ENCODE measurements around the gene TENM4.

TENM4 gene

DNA sequence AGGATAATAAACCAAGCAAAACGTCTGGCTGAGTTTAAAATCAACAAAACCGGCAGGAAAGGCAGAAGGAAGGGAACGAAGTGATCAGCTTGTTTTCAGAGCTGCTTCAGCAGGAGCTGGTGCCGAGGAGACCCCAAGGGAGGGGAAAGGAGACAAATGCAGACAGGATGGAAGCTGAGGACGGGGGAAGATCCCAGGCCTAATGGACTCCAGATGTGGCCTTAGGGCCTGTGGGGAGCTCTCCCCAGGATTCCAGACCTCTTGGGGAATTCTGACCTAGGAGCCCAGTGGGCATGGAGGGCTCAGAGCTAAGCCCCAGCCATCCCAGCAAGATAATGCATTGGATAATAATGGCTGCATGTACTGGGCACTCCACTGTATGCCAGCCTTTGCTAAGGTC is 654.7 kb downstream of the TENM4 start:
- H3K4me1 ChIP-seq (ENCODE audit: control insufficient read depth in 1 of 2, insufficient read depth in 2 of 2, low read length in 2 of 2) = no peaks in the 10 kb centered on the region
- no peak overlapping the region for H3K4me3 ChIP-seq (ENCODE audit: low read depth in 1 of 2, low read length in 2 of 2)
- no peak overlapping the region for H3K27ac ChIP-seq (ENCODE audit: low read depth, low read length)
- H3K36me3 ChIP-seq (ENCODE audit: control insufficient read depth in 1 of 2, insufficient read depth in 2 of 2, low read length in 2 of 2) = no peaks in the 10 kb centered on the region
- H3K27me3 ChIP-seq (ENCODE audit: control insufficient read depth in 1 of 2, insufficient read depth in 2 of 2, low read length in 2 of 2) = no peaks in the 10 kb centered on the region
- no peaks in the 10 kb centered on the region for H3K9me3 ChIP-seq (ENCODE audit: control insufficient read depth in 1 of 2, low read length in 2 of 2)
- no peak overlapping the region for H3K9ac ChIP-seq (ENCODE audit: low read depth in 1 of 2, low read length in 2 of 2)

DNA sequence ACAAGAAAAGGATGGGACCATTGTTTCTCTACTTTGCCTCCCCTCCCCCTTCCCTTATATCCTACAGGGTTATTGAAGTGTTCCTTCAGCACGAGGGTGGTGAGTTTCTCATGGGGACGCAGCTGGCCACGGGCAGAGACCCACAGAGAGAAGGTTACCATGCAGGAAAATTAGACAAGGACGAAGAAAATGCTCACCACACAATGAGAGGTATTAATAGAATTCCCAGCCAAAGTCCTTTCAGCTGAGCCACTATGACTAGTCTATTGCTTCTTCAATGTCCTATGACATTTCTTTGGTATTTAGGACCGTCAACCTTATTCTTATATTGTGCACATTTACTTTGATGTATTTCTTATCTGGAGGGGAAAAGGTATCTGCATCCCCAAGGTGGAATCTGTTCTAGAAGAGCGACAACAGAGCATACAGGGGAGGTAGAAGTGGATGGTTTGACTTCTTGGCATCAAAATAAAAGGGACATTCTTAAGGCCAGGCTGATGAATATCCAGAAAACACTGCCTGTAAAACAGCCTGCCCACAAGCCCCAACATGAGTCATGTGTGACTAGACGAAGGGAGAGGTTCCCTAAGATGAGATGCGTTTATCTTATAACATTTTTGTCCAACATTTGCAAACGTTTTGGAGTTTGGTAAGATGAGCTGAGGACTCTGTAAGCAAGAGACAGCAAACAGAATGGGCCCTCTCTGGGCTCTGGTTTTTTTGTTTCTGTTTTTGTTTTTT is 656.3 kb downstream of the TENM4 start:
- no peaks in the 10 kb centered on the region for H3K27me3 ChIP-seq (ENCODE audit: control insufficient read depth in 1 of 2, insufficient read depth in 2 of 2, low read length in 2 of 2)
- no peaks in the 10 kb centered on the region for H3K4me1 ChIP-seq (ENCODE audit: control insufficient read depth in 1 of 2, insufficient read depth in 2 of 2, low read length in 2 of 2)
- H3K36me3 ChIP-seq (ENCODE audit: control insufficient read depth in 1 of 2, insufficient read depth in 2 of 2, low read length in 2 of 2) = no peaks in the 10 kb centered on the region
- H3K9me3 ChIP-seq (ENCODE audit: control insufficient read depth in 1 of 2, low read length in 2 of 2) = no peaks in the 10 kb centered on the region
- no peak overlapping the region for H3K4me3 ChIP-seq (ENCODE audit: low read depth in 1 of 2, low read length in 2 of 2)
- H3K9ac ChIP-seq (ENCODE audit: low read depth in 1 of 2, low read length in 2 of 2) = no peak overlapping the region
- no peak overlapping the region for H3K27ac ChIP-seq (ENCODE audit: low read depth, low read length)

DNA sequence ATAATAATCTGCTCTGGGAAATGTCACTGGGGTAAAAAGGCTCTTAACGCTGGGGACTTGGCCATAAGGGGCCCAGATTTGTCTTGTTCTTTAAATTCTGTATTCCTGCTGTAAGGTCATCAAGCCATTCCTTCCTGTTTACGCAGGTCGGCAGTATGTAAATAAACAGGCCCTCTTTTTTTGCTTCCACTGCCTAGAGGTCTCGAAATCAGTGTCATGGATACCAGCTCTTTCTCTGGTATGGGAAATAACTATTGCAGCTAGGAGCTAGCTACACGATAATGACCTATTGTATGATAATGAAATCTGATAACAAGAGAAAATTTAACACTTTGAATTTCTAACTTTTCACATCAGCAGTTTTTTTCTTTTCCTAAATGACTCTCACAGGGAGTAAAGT is 657.0 kb downstream of the TENM4 start:
- H3K4me1 ChIP-seq (ENCODE audit: control insufficient read depth in 1 of 2, insufficient read depth in 2 of 2, low read length in 2 of 2) = no peaks in the 10 kb centered on the region
- no peak overlapping the region for H3K4me3 ChIP-seq (ENCODE audit: low read depth in 1 of 2, low read length in 2 of 2)
- H3K27me3 ChIP-seq (ENCODE audit: control insufficient read depth in 1 of 2, insufficient read depth in 2 of 2, low read length in 2 of 2) = no peaks in the 10 kb centered on the region
- no peak overlapping the region for H3K27ac ChIP-seq (ENCODE audit: low read depth, low read length)
- H3K9ac ChIP-seq (ENCODE audit: low read depth in 1 of 2, low read length in 2 of 2) = no peak overlapping the region
- H3K36me3 ChIP-seq (ENCODE audit: control insufficient read depth in 1 of 2, insufficient read depth in 2 of 2, low read length in 2 of 2) = no peaks in the 10 kb centered on the region
- H3K9me3 ChIP-seq (ENCODE audit: control insufficient read depth in 1 of 2, low read length in 2 of 2) = no peaks in the 10 kb centered on the region

DNA sequence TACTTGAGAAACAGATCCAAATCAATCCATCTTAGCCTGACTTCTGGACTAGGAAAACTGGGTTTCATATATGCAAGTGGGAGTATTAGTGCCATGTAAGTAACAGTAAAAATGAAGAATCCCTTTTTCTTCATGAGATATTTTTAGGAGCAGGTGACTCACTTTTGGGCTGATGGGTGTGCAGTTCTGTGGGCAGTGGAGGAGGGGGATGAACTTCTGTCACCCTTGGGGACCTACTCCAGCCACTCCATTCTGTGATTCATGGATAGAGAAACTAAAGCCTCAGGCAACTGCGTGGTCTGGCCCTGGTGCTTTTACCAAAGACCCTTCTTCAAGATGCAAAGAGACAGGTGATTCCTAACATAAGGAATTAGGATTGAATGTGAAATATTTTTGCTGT is 657.5 kb downstream of the TENM4 start:
- H3K4me1 ChIP-seq (ENCODE audit: control insufficient read depth in 1 of 2, insufficient read depth in 2 of 2, low read length in 2 of 2) = no peaks in the 10 kb centered on the region
- H3K9ac ChIP-seq (ENCODE audit: low read depth in 1 of 2, low read length in 2 of 2) = no peak overlapping the region
- no peak overlapping the region for H3K27ac ChIP-seq (ENCODE audit: low read depth, low read length)
- no peaks in the 10 kb centered on the region for H3K9me3 ChIP-seq (ENCODE audit: control insufficient read depth in 1 of 2, low read length in 2 of 2)
- no peaks in the 10 kb centered on the region for H3K27me3 ChIP-seq (ENCODE audit: control insufficient read depth in 1 of 2, insufficient read depth in 2 of 2, low read length in 2 of 2)
- no peak overlapping the region for H3K4me3 ChIP-seq (ENCODE audit: low read depth in 1 of 2, low read length in 2 of 2)
- H3K36me3 ChIP-seq (ENCODE audit: control insufficient read depth in 1 of 2, insufficient read depth in 2 of 2, low read length in 2 of 2) = no peaks in the 10 kb centered on the region

DNA sequence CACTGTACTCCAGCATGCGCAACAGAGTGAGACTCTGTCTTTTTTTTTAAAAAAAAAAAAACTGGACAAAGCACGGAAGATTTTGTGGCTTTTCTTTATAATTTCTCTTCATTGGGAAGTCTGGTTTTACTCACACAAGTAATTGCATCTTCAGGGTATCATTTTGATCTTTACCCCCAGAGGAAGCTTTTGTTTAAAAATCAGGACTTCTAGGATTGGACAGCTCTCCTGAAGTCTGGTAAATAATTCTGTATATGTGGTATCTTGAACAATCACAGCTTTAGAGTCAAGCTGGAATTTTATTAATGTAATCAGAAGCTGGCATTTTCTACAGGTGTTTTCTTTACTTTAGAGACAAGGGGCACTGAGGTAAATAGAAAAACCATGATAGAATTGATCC is 658.1 kb downstream of the TENM4 start:
- Histone ChIP-seq H3K27me3 (ENCODE audit: control insufficient read depth in 1 of 2, insufficient read depth in 2 of 2, low read length in 2 of 2) (no peaks in the 10 kb centered on the region), H3K4me1 (ENCODE audit: control insufficient read depth in 1 of 2, insufficient read depth in 2 of 2, low read length in 2 of 2) (no peaks in the 10 kb centered on the region), H3K36me3 (ENCODE audit: control insufficient read depth in 1 of 2, insufficient read depth in 2 of 2, low read length in 2 of 2) (no peaks in the 10 kb centered on the region), H3K9me3 (ENCODE audit: control insufficient read depth in 1 of 2, low read length in 2 of 2) (no peaks in the 10 kb centered on the region), H3K4me3 (ENCODE audit: low read depth in 1 of 2, low read length in 2 of 2) (no peak overlapping the region), H3K27ac (ENCODE audit: low read depth, low read length) (no peak overlapping the region), H3K9ac (ENCODE audit: low read depth in 1 of 2, low read length in 2 of 2) (no peak overlapping the region)

DNA sequence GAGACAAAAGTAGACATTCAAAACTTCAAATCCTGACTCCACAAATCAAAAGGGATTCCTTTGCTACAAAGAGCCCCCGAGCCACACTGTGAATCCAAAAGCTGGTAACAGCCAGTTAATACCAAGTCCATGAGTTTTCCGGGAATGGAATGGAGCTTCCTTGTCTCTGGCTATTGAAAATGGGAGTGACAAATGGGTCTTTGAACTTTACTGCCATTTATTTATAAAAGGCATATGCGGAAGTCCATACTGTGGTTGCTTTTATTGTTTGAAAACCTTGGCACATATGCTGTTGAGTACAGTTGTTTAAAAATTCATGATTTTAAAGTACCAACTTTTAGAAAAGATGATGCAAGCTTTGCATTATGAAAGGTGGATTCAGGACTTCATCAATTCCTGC is 659.9 kb downstream of the TENM4 start:
- Histone ChIP-seq H3K4me1 (ENCODE audit: control insufficient read depth in 1 of 2, insufficient read depth in 2 of 2, low read length in 2 of 2) (no peaks in the 10 kb centered on the region), H3K9me3 (ENCODE audit: control insufficient read depth in 1 of 2, low read length in 2 of 2) (no peaks in the 10 kb centered on the region), H3K36me3 (ENCODE audit: control insufficient read depth in 1 of 2, insufficient read depth in 2 of 2, low read length in 2 of 2) (no peaks in the 10 kb centered on the region), H3K4me3 (ENCODE audit: low read depth in 1 of 2, low read length in 2 of 2) (no peak overlapping the region), H3K27me3 (ENCODE audit: control insufficient read depth in 1 of 2, insufficient read depth in 2 of 2, low read length in 2 of 2) (no peaks in the 10 kb centered on the region), H3K9ac (ENCODE audit: low read depth in 1 of 2, low read length in 2 of 2) (no peak overlapping the region), H3K27ac (ENCODE audit: low read depth, low read length) (no peak overlapping the region)

DNA sequence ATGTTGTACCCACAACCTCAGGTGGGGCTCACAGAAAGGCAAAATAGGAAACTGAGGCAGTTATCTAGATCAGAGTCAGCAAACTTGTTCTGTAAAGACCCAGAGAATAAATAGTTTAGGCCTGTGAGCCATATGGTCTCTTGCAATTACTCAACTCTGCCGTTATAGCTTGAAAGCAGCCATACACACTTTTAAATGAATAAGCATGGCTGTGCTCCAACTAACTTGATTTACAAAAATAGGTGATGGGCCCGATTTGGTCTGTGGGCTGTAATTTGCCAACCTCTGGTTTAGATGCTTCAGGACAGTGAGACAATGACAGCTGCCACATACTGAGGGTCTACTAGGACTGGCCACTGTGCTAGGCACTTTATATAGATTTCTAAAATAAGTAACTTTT is 667.3 kb downstream of the TENM4 start:
- Histone ChIP-seq H3K4me1 (ENCODE audit: control insufficient read depth in 1 of 2, insufficient read depth in 2 of 2, low read length in 2 of 2) (no peaks in the 10 kb centered on the region), H3K27me3 (ENCODE audit: control insufficient read depth in 1 of 2, insufficient read depth in 2 of 2, low read length in 2 of 2) (no peaks in the 10 kb centered on the region), H3K9ac (ENCODE audit: low read depth in 1 of 2, low read length in 2 of 2) (no peak overlapping the region), H3K4me3 (ENCODE audit: low read depth in 1 of 2, low read length in 2 of 2) (no peak overlapping the region), H3K36me3 (ENCODE audit: control insufficient read depth in 1 of 2, insufficient read depth in 2 of 2, low read length in 2 of 2) (no peaks in the 10 kb centered on the region), H3K27ac (ENCODE audit: low read depth, low read length) (no peak overlapping the region), H3K9me3 (ENCODE audit: control insufficient read depth in 1 of 2, low read length in 2 of 2) (no peaks in the 10 kb centered on the region)

DNA sequence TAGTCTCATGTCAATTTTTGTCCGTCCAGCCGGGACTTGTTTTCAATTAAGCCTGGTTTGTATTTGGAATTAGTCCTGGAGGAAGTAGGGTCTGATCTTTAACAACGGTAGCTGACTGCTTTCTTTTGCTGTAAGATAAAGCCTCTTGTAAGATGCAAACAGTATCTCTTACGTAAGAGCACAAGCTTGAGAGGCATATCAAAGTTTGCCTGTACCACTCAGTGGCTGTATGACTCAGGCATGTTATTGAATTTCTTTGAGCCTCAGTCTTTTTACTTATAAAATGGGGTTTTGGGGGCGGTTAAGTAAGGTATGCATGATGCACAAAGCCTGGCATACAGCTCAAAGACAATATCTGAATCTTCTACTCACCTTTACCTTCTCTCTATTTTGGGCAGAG is 667.8 kb downstream of the TENM4 start:
- Histone ChIP-seq H3K4me1 (ENCODE audit: control insufficient read depth in 1 of 2, insufficient read depth in 2 of 2, low read length in 2 of 2) (no peaks in the 10 kb centered on the region), H3K27ac (ENCODE audit: low read depth, low read length) (no peak overlapping the region), H3K27me3 (ENCODE audit: control insufficient read depth in 1 of 2, insufficient read depth in 2 of 2, low read length in 2 of 2) (no peaks in the 10 kb centered on the region), H3K9me3 (ENCODE audit: control insufficient read depth in 1 of 2, low read length in 2 of 2) (no peaks in the 10 kb centered on the region), H3K36me3 (ENCODE audit: control insufficient read depth in 1 of 2, insufficient read depth in 2 of 2, low read length in 2 of 2) (no peaks in the 10 kb centered on the region), H3K4me3 (ENCODE audit: low read depth in 1 of 2, low read length in 2 of 2) (no peak overlapping the region), H3K9ac (ENCODE audit: low read depth in 1 of 2, low read length in 2 of 2) (no peak overlapping the region)

DNA sequence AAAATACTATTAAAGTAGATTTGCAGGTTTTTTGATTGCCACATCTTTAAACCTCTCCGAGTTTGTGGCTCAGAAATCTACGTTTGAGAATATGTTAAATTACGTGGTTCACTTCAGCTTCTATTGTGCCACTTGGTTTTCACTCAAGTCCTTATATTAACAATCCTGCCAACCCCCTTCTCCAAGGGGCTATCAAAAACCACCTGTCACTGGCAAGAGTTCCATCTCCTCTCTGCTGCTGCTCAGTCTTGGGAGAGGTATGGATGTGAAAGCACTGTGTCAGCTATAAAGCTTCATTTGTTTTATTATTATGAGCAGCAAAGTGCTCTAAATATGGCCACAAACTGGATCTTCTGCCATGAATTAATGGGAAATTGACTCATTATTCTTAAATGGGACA is 668.6 kb downstream of the TENM4 start:
- H3K9ac ChIP-seq (ENCODE audit: low read depth in 1 of 2, low read length in 2 of 2) = no peak overlapping the region

DNA sequence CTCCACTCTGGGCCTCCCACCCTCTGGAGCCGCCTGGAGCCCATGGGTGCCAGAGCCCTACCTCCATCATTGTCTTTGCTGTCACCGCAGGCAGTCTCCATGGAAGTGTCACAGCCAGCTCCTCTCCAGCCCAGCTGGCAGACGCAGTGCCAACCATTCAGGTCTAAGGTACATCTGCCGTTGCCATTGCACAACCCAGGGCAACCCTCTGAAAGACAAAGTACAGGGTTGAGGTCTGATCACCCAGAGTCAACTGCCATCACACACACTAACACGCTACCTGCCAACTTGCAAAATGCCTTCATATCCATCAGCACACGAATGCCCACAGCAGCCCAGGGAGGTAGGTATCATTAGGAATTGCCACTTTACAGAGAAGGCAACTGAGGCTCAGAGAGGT is 669.9 kb downstream of the TENM4 start:
- Histone ChIP-seq H3K9ac (ENCODE audit: low read depth in 1 of 2, low read length in 2 of 2) (no peak overlapping the region), H3K9me3 (ENCODE audit: control insufficient read depth in 1 of 2, low read length in 2 of 2) (no peaks in the 10 kb centered on the region), H3K4me1 (ENCODE audit: control insufficient read depth in 1 of 2, insufficient read depth in 2 of 2, low read length in 2 of 2) (no peaks in the 10 kb centered on the region), H3K36me3 (ENCODE audit: control insufficient read depth in 1 of 2, insufficient read depth in 2 of 2, low read length in 2 of 2) (no peaks in the 10 kb centered on the region), H3K27me3 (ENCODE audit: control insufficient read depth in 1 of 2, insufficient read depth in 2 of 2, low read length in 2 of 2) (no peaks in the 10 kb centered on the region), H3K4me3 (ENCODE audit: low read depth in 1 of 2, low read length in 2 of 2) (no peak overlapping the region), H3K27ac (ENCODE audit: low read depth, low read length) (no peak overlapping the region)

More for the DNA sequence above, 668.6 kb downstream of the TENM4 start:
- Histone ChIP-seq H3K4me1 (ENCODE audit: control insufficient read depth in 1 of 2, insufficient read depth in 2 of 2, low read length in 2 of 2) (no peaks in the 10 kb centered on the region), H3K9me3 (ENCODE audit: control insufficient read depth in 1 of 2, low read length in 2 of 2) (no peaks in the 10 kb centered on the region), H3K27me3 (ENCODE audit: control insufficient read depth in 1 of 2, insufficient read depth in 2 of 2, low read length in 2 of 2) (no peaks in the 10 kb centered on the region), H3K36me3 (ENCODE audit: control insufficient read depth in 1 of 2, insufficient read depth in 2 of 2, low read length in 2 of 2) (no peaks in the 10 kb centered on the region), H3K4me3 (ENCODE audit: low read depth in 1 of 2, low read length in 2 of 2) (no peak overlapping the region), H3K27ac (ENCODE audit: low read depth, low read length) (no peak overlapping the region)

DNA sequence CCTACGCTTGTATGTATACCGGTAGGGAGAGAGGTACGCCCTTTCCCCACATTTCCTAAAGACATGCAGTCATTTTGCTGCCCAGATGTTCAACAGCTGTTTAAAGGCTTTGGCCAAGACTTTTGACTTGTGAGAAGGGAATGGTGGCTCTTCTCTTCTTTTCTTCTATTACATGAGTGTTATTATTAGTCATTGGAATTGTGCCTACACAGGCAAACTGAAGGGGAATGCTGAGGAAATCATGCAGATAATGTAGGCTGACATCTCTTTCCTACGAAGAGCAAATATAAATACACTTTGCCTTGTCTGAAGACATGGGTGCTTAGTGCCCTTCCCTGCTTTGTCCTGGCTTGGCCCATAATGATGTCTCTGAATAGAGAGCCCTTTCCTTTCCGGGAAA is 671.9 kb downstream of the TENM4 start:
- H3K4me1 ChIP-seq (ENCODE audit: control insufficient read depth in 1 of 2, insufficient read depth in 2 of 2, low read length in 2 of 2) = no peaks in the 10 kb centered on the region
- H3K27ac ChIP-seq (ENCODE audit: low read depth, low read length) = no peak overlapping the region
- no peaks in the 10 kb centered on the region for H3K27me3 ChIP-seq (ENCODE audit: control insufficient read depth in 1 of 2, insufficient read depth in 2 of 2, low read length in 2 of 2)
- H3K4me3 ChIP-seq (ENCODE audit: low read depth in 1 of 2, low read length in 2 of 2) = no peak overlapping the region
- H3K36me3 ChIP-seq (ENCODE audit: control insufficient read depth in 1 of 2, insufficient read depth in 2 of 2, low read length in 2 of 2) = no peaks in the 10 kb centered on the region
- no peaks in the 10 kb centered on the region for H3K9me3 ChIP-seq (ENCODE audit: control insufficient read depth in 1 of 2, low read length in 2 of 2)
- no peak overlapping the region for H3K9ac ChIP-seq (ENCODE audit: low read depth in 1 of 2, low read length in 2 of 2)

All from duodenal mucosa (tissue), 2 donors.